OCI-M2 (cell line): Measurements from ENCODE around the gene SURF1.
"Not testable (repeated sequence)": the region's sequence is repeated elsewhere in the genome, so short reads cannot be mapped to it uniquely, and the experiment has no call there.

Experiments
- DNase-seq: peaks from one replicate; lab custom pipeline; 2025; ENCODE audit not compliant: unreplicated experiment; lab: John Stamatoyannopoulos, UW

SURF1 gene

DNA sequence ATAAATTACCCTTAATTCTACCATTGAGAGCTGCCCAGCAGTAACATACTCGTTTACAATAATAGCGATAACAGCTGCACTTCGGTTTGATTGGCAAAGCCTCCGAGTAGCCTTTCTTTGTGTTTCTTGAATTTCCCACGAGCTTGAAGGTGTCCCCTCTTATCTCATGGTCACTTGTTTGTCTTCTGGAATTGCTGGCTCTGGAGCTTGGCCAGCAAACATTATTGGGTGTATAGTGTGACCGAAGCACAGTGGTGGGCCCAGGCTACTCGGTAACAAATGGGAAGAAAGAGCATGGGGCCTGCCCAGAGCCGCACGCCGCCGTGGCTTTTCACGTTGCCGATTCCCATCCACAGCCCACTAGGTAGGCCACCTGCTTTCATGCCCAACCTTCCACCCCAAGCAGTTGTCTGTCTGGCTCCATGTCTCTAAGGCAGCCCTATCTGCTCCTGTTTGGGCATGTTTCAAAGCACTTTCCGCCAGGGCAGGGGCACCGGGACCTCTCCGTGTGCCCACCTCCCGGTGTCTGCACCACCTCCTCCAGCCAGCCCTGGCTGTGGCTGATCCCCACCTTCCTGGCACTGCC, 28.5 kb upstream of the SURF1 start:
- no peak for DNase-seq

- DNase-seq: no peak
These were observed 27.2 kb upstream of the SURF1 start for GRCh38 chr9:133383438-133383837.

DNA sequence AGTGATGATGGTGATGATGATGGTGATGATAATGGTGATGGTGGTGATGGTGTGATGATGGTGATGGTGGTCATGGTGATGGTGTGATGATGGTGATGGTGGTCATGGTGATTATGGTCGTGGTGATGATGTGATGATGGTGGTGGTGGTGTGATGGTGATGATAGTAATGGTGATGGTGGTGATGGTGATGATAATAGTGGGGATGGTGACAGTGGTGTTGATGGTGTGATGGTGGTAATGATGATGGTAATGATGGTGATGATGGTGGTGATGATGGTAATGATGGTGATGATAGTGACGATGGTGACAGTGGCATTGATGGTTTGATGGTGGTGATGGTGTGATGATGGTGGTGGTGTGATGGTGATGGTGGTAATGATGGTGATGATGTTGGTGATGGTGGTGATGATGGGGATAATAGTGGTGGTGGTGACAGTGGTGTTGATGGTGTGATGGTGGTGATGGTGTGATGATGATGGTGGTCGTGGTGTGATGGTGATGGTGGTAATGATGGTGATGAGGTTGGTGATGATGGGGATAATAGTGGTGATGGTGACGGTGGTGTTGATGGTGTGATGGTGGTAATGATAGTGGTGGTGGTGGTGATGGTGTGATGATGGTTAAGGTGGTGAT, 26.3 kb upstream of the SURF1 start:
- DNase-seq: no peak

GRCh38 chr9:133380734-133381133, 24.4 kb upstream of the SURF1 start:
- no peak for DNase-seq

DNA sequence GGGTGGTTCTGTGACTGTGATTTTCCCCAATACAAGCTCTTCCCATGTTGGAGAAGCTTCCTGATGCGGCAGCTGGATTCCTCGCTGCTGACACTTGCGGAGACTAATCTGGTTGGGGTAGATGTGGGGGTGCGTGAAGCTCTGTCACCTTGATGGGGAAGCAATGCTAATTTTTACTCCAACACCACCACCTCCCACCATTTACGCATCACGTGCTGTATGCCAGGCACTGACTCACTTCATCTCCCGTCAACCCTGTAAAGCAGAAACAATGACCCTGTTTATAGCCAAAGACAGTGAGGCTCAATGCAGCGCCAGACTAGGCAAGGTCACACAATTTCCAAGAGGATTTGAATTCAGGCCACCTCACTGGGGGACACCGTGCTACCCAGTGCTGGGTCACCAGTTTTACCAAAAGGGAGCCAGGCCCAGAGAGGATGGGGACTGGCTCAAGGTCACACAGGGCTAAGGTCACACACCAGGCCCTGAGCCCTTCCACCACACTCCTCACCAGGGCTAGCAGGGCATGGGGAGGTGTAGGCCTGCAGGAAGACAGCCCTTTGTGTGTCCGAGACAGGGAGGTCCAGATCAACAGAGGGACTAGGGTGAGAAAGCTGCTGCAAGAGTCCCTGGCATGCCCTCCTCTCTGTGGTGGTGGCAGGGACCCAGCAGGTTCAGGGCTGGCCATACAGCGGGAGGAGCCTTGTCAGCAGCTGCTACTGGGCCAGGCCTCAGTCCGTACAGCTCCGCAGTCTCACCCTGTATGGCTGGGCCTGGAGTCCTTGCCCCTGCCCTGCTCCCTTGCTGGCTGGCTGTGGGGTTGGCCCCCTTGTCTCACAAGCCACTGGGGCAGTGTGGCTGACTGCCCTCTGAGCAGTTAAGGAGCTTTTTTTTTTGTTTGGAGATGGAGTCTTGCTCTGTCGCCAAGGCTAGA, 23.1 kb upstream of the SURF1 start:
- DNase-seq: no peak

- DNase-seq: no peak
These were observed 22.2 kb upstream of the SURF1 start for GRCh38 chr9:133378408-133378962.

GRCh38 chr9:133377721-133378216, 21.5 kb upstream of the SURF1 start:
- DNase-seq: no peak

DNA sequence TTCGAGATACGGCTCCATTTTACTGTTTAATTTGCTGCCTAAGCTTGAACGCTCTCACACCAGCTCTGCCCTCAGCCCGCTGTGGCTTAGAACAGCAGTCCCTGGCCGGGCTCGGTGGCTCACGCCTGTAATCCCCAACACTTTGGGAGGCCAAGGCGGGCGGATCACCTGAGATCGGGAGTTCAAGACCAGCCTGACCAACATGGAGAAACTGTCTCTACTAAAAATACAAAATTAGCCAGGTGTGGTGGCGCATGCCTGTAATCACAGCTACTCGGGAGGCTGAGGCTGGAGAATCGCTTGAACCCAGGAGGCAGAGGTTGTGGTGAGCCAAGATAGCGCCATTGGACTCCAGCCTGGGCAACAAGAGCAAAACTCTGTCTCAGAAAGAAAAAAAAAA, 21.0 kb upstream of the SURF1 start:
- DNase-seq: not testable (repeated sequence)

DNA sequence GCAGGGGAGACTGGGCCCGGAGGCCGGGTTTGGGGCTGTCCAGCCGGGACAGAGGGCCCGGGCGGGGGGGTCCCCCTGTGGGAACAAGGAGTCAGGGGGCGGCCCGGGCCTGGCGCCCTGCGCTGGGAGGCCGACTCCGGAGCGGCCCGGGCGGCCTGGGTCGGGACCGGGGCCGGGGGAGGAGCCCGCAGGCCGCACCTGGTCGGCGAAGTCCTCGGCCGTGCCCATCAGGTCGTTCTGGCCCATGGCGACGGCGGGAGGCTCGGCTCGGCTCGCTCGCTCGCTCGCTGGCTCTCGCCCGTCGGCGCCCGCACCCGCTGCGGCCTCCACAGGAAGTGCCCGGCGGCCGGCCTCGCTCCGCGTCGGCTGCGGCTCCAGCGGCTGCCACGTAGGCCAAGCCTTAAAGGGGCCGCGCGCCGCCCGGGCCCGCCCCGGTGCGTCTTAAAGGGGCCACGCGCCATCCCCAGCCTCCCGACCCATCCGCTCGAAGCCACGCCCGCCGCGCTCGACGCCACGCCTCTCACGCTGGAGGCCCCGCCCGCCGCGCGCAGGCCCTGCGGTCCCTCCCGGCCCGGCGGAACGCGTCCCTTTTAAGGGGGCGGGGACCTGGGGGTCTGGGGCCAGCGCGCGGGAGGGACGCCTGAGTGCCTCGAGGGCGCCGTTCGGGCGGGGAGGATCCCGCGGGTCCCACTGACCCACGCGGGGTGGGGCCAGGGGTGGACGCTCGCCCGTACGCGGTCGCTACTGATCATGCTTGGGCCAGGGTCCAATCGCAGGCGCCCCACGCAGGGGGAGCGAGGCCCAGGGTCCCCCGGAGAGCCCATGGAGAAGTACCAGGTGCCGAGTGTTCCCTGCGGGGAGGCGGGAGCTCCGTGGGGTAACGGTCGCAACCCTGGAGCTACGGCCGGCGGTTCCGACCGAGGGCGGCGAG, 19.7 kb upstream of the SURF1 start, which contains the start of the genes STKLD1 and SURF4:
TSS of gene STKLD1 (plus strand) at position 643 of the 931 bp plus-strand sequence. CDS start at position 751, 108 bp downstream.
TSS of gene SURF4 (minus strand) at position 337 of the 931 bp plus-strand sequence. CDS start at position 246, 91 bp downstream.
- peak; percentile 54 for DNase-seq

- DNase-seq: no peak
These were observed 18.9 kb upstream of the SURF1 start for GRCh38 chr9:133375116-133375723.

GRCh38 chr9:133374612-133375115, 18.4 kb upstream of the SURF1 start:
- no peak for DNase-seq

- no peak for DNase-seq
These were observed 15.9 kb upstream of the SURF1 start for GRCh38 chr9:133372144-133372543.

DNA sequence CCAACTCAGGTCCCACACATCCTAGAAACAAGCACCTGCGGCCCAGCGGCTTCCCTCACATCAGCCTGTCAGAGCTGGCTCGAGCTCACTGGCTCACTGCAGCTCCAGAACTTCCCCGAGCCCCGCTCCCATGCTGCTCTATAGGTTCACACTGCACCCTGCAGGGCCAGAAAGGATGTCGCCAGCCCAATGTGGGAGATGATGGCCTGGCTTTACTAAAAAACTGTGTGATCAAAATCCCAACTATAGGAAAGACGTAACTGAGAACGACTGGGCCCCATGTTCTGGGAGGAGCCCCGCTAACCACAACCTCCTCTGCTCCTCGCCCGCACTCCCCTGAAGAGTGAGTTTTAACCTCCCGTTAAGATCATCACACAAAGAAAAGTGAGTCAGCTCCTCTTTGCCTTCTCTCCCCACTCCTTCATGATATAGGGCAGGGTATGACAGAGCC, 15.0 kb upstream of the SURF1 start:
- no peak for DNase-seq

- DNase-seq: no peak
These were observed 14.4 kb upstream of the SURF1 start for GRCh38 chr9:133370685-133371084.

GRCh38 chr9:133369933-133370332, 13.6 kb upstream of the SURF1 start:
- DNase-seq: no peak

DNA sequence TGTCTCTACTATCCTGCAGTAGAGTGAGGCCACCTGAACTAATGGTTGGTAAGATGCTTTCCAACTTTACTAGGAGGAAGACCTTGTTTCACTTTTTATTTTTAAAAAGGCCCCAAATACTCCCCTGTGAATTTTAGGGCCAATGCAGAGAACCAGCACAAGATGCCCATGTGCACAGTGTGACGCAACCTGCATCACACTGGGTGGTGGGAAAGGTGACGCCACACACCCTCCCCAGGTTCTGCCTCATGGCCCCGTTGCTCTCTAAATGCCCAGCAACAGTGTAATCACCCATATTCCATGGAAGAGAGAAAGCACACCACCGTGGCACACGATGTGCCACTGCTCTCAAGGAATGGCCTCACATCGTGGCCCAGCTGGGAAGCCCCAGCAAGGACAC, 13.1 kb upstream of the SURF1 start:
- no peak for DNase-seq

- DNase-seq: no peak
These were observed 12.1 kb upstream of the SURF1 start for GRCh38 chr9:133368249-133368881.

DNA sequence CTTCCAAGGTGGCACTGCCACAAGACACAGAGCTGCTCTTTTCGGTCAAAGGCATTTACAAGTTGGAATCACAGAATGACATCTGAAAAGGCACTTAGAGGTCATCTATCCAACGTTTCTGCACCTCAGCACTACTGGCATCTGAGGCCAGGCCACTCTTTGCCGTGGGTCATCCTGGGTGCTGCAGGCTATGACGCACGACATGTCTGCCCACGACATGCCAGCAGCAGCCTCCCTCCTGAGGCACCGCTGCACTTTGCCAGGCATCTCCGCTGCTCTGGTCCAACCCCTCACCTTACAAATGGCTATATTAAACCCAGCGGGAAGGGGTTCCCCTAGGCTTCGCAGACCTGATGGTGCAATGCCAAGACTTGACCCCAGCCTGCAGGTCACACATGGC, 11.5 kb upstream of the SURF1 start:
- DNase-seq: no peak

GRCh38 chr9:133367221-133367620, 10.9 kb upstream of the SURF1 start:
- no peak for DNase-seq
